ENCODE measurements around the gene PCK1.

Gene PCK1

GRCh38 chr20:57603120-57603519, 42.2 kb downstream of the PCK1 start:
- no peak for DNase-seq (ENCODE audit: low read depth in 2 of 2)

DNA sequence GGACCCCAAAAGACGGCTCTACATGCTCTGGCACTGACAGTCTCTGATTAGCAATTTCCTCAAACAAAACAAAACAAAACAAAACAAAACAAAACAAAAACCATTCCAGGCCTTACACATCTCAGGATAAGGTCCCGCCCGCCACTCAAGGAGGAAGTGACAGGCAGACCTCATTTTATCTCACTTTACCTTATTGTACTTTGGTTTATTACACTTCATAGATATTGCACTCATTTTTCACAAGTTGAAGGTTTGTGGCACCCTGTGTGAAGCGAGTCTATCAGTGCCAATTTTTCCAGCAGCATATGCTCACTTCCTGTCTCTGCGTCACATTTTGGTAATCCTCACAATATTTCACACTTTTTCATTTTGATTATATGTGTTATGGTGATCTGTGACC, 44.1 kb downstream of the PCK1 start:
- DNase-seq (ENCODE audit: low read depth in 2 of 2) = no peak

GRCh38 chr20:57605878-57606277, 45.0 kb downstream of the PCK1 start:
- no peak for DNase-seq (ENCODE audit: low read depth in 2 of 2)

- no peak for DNase-seq (ENCODE audit: low read depth in 2 of 2)
Observed at GRCh38 chr20:57608516-57608915, 47.6 kb downstream of the PCK1 start.

- DNase-seq (ENCODE audit: low read depth in 2 of 2) = no peak
Observed at GRCh38 chr20:57609086-57609841, 48.4 kb downstream of the PCK1 start.

- no peak for DNase-seq (ENCODE audit: low read depth in 2 of 2)
Observed at GRCh38 chr20:57609842-57610167, 48.9 kb downstream of the PCK1 start.

- DNase-seq (ENCODE audit: low read depth in 2 of 2) = no peak
Observed at GRCh38 chr20:57610261-57610952, 49.5 kb downstream of the PCK1 start.

DNA sequence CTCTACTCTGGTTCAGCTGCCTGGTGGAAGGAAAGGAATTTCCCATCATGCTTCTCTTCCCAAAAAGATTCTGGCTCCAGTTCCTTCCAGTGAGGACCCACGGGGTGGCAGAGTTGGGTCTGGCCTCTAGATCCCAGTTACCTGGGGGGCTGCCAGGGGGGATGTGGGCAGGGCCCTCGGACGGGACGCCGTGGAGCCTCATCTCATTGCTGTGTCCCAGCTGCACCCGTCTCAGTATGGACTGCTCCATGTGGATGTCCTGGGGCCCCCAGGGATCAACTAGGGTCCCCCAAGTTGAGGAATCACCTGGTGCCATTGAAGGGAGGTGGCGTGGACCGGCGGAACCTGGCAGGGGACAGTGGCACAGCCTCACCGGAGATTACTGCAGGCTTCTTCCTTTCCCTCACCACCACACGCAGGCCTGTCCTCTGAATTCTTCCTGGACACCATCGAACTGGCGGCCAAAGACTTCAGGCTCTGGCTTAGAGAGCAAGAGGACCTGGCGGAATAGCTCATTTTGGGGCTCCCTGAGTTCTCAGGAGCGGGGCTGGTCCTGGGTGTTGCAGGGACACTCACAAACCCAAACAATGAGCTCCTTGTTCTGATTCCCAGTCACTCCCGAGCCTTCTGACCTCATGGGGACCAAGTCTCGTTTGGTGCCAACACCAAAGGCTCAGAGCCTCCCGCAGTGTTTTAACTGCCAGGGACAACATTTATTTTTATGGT, 50.8 kb downstream of the PCK1 start:
- DNase-seq (ENCODE audit: low read depth in 2 of 2) = no peak

GRCh38 chr20:57612436-57612835, 51.5 kb downstream of the PCK1 start:
- no peak for DNase-seq (ENCODE audit: low read depth in 2 of 2)

DNA sequence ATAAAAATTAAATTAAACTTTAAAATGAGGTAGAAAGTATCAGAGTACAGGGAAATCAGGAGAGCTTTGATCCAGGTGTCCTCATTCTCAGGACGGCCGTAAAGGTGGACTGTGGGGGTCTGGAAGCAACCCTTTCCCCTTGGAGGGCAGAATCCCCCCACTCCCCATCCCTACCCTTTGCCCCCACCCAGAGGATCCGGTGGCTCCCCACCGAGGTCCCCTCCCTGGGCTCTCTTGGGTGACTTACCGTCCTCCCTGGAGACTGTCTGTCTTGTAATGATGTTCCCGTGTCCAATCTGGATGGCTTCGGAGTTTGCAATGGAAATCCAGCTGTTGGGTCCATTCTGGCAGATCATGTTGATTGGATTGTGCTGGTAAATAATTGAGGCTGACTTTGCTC, 52.0 kb downstream of the PCK1 start:
- no peak for DNase-seq (ENCODE audit: low read depth in 2 of 2)

DNA sequence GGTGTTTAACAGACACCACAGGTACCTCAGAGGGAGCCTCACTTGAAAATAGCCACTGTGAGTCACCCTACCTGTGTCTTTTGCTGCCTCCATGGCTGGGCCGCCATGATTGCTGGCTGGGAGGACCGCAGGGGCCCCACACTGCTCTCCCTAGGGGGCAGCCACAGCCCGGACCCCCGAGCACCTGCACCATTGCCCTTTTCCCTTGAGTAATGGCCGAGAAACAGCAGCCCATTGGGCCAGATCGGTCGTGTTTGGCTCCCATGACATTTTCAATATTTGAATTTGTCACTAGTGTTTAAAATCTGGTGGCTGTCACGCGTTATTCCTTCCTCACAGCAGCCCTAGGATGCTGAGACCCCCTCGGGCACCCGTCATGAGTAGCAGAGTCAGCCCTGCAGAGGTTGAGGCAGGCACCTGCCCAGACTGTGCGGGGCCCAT, 52.6 kb downstream of the PCK1 start:
- no peak for DNase-seq (ENCODE audit: low read depth in 2 of 2)

GRCh38 chr20:57614490-57615444, 53.9 kb downstream of the PCK1 start:
- no peak for DNase-seq (ENCODE audit: low read depth in 2 of 2)

DNA sequence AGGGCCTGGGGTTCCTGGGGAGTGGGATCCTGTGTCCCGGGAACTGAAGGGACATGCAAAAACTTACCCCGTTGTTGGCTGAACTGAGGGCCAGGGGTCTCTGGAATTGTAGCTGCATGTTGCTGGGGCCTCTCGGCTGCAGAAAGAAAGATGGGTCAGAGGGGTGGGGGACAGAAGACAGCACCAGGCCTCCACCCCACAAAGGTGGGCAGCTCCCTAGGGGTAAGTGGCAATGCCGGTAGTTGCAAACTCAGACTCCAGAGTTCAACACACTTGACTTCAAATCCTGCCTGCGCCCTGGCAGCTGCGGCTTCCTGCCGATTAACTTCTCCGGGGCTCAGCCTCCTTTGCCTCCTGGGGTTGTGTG, 54.5 kb downstream of the PCK1 start:
- DNase-seq (ENCODE audit: low read depth in 2 of 2) = no peak

- DNase-seq (ENCODE audit: low read depth in 2 of 2) = no peak
Observed at GRCh38 chr20:57616143-57616951, 55.4 kb downstream of the PCK1 start.

- no peak for DNase-seq (ENCODE audit: low read depth in 2 of 2)
Observed at GRCh38 chr20:57617079-57617795, 56.3 kb downstream of the PCK1 start.

Measured in stimulated activated CD4-positive, alpha-beta T cell treated with anti-CD3 and anti-CD28 coated beads, Interleukin-1b, Interleukin-23, amount 100 ng/mL, for 4 hours (primary cell).